Adrenal gland (tissue), 5 donors: ENCODE data around the gene BSN.

Experiments used
- CTCF ChIP-seq, 6 experiments: fragments of 450-650 bp in 4 of 6; fragments of 200-600 bp in 2 of 6; sonication (generic) in 1 of 6; IDR thresholded peaks; 1 replicate in 5 of 6; 2 replicates in 1 of 6; pipeline versions ENCODE4 v1.5.1 to v1.8.0; 2016 to 2021; ENCODE audit warnings: antibody characterized with exemption in 6 of 6, mild to moderate bottlenecking in 2 of 6, moderate library complexity in 1 of 6
- POLR2A ChIP-seq, 2 donors: fragments of 450-650 bp; IDR thresholded peaks; one replicate each; pipeline ENCODE4 v1.6.1; 2017; ENCODE audit warnings: antibody characterized with exemption in 2 of 2, mild to moderate bottlenecking in 2 of 2, moderate library complexity in 1 of 2
- donor health status: DM: no; HTN: no; CAD: no.

GRCh38 chr3:49533786-49534519 is 20.3 kb upstream of the BSN start:
- TF ChIP-seq CTCF (IDR thresholded peaks at IDR 0.05) (no peak), POLR2A (IDR thresholded peaks at IDR 0.05) (no peak)
